ENCODE data around the gene PGA5. TPM values are rescaled to one million over a fixed set of nuclear protein-coding genes. Genes with fewer than 3 reads are reported as not detected.

PGA5 gene
- total RNA-seq, 1 experiment from 2014 or later, result not detected

GRCh38 chr11:61298663-61299244 is 57.8 kb downstream of the PGA5 start:
- H3K27me3 ChIP-seq, result no peaks in the 10 kb centered on the region
- DNase-seq, result no peak

More at GRCh38 chr11:61298663-61299244, 57.8 kb downstream of the PGA5 start:
- Histone ChIP-seq H3K4me3 (no peak overlapping the region), H3K9me3 (no peaks in the 10 kb centered on the region), H3K36me3 (peaks cover 49% of the 10 kb centered on the region)

Other genes with a start within 250 kb of the PGA5 start
- not detected in 2 replicates for gene CD5, start 138.7 kb upstream of the PGA5 start, total RNA-seq (2014; rRNA removed; shearing (Covaris generic); ENCODE audit: low replicate concordance)
- 11.3 and 22.9 TPM in 2 replicates for gene VPS37C, start 79.7 kb upstream of the PGA5 start, total RNA-seq (2014; rRNA removed; shearing (Covaris generic); ENCODE audit: low replicate concordance)
- gene PGA3, start 37.7 kb upstream of the PGA5 start, total RNA-seq (2014; rRNA removed; shearing (Covaris generic); ENCODE audit: low replicate concordance), result not detected in 2 replicates
- not detected in 2 replicates for gene PGA4, start 18.8 kb upstream of the PGA5 start, total RNA-seq (2014; rRNA removed; shearing (Covaris generic); ENCODE audit: low replicate concordance)
- not detected in 2 replicates for gene VWCE, start 54.1 kb downstream of the PGA5 start, total RNA-seq (2014; rRNA removed; shearing (Covaris generic); ENCODE audit: low replicate concordance)
- gene DDB1, start 91.9 kb downstream of the PGA5 start, total RNA-seq (2014; rRNA removed; shearing (Covaris generic); ENCODE audit: low replicate concordance), result 170 and 250 TPM in 2 replicates
- gene TKFC, start 92.1 kb downstream of the PGA5 start, total RNA-seq (2014; rRNA removed; shearing (Covaris generic); ENCODE audit: low replicate concordance), result 12.9 and 36.0 TPM in 2 replicates
- gene CYB561A3, start 120.7 kb downstream of the PGA5 start, total RNA-seq (2014; rRNA removed; shearing (Covaris generic); ENCODE audit: low replicate concordance), result 50.5 and 60.2 TPM in 2 replicates
- 15.0 and 70.0 TPM in 2 replicates for gene TMEM138, start 121.2 kb downstream of the PGA5 start, total RNA-seq (2014; rRNA removed; shearing (Covaris generic); ENCODE audit: low replicate concordance)
- gene TMEM216, start 151.4 kb downstream of the PGA5 start, total RNA-seq (2014; rRNA removed; shearing (Covaris generic); ENCODE audit: low replicate concordance), result 7.5 and 12.3 TPM in 2 replicates
- 26.0 and 40.3 TPM in 2 replicates for gene CPSF7, start 188.8 kb downstream of the PGA5 start, total RNA-seq (2014; rRNA removed; shearing (Covaris generic); ENCODE audit: low replicate concordance)
- 18.2 and 35.5 TPM in 2 replicates for gene SDHAF2, start 188.9 kb downstream of the PGA5 start, total RNA-seq (2014; rRNA removed; shearing (Covaris generic); ENCODE audit: low replicate concordance)

Data from MG63 (cell line).